Measurements from ENCODE around the gene TNPO1.

GRCh38 chr5:72855821-72856220 lies 39.4 kb downstream of the TNPO1 start:
- TF ChIP-seq ZBTB10 (tag by site-specific recombination; IDR thresholded peaks at IDR 0.05) (no peak), CTCF (tag by site-specific recombination; IDR thresholded peaks at IDR 0.05) (no peak), ELK4 (IDR thresholded peaks at IDR 0.05; ENCODE audit: borderline replicate concordance, low read depth, low read length) (no peak)
